OCI-LY3 (cell line): ENCODE results near the gene ASAP2.
"Not testable (repeated sequence)": the region's sequence is repeated elsewhere in the genome, so short reads cannot be mapped to it uniquely, and the experiment has no call there.

Experiments used
- H2AFZ ChIP-seq: fragments of 200-600, 300-600 bp; shearing (Covaris generic); 2 replicates; pipeline ENCODE4 v1.6.0; 2014; ENCODE audit warnings: antibody characterized with exemption, low read depth, low read length
- H3K27ac ChIP-seq: fragments of 200-600, 300-600 bp; sonication (generic); 2 replicates; pipeline ENCODE4 v1.5.1; 2014; ENCODE audit warnings: mild to moderate bottlenecking, low read length, moderate library complexity, mixed read lengths
- H3K27me3 ChIP-seq: fragments of 200-600, 300-600 bp; sonication (generic); 2 replicates; pipeline ENCODE4 v1.6.1; 2014; ENCODE audit warnings: low read depth, low read length, mixed read lengths
- H3K36me3 ChIP-seq: fragments of 200-600, 300-600 bp; sonication (generic); replicated peaks from 2 replicates; pipeline ENCODE3; 2014; ENCODE audit warnings: low read depth, low read length, mixed read lengths
- H3K4me1 ChIP-seq: fragments of 300-600, 200-600 bp; sonication (generic); 2 replicates; pipeline ENCODE4 v1.6.1; 2014; ENCODE audit warnings: low read length, mixed read lengths
- H3K4me2 ChIP-seq: fragments of 200-600, 300-600 bp; sonication (generic); 2 replicates; pipeline ENCODE4 v1.6.1; 2014; ENCODE audit warnings: low read length, mixed read lengths
- H3K4me3 ChIP-seq: fragments of 300-600, 200-600 bp; sonication (generic); 2 replicates; pipeline ENCODE4 v1.5.1; 2014; ENCODE audit warnings: antibody characterized with exemption, mild to moderate bottlenecking, low read length, moderate library complexity
- H3K79me2 ChIP-seq: fragments of 300-600, 200-600 bp; shearing (Covaris generic); 2 replicates; pipeline ENCODE4 v1.6.1; 2014; ENCODE audit warnings: mild to moderate bottlenecking, low read length, mixed read lengths
- H3K9ac ChIP-seq: fragments of 300-600, 200-600 bp; shearing (Covaris generic); 2 replicates; pipeline ENCODE4 v1.6.0; 2014; ENCODE audit warnings: mild to moderate bottlenecking, low read length, moderate library complexity
- H3K9me3 ChIP-seq: fragments of 200-600, 300-600 bp; shearing (Covaris generic); 2 replicates; pipeline ENCODE4 v1.6.1; 2014; ENCODE audit warnings: low read length, mixed read lengths; ENCODE audit not compliant: insufficient read depth
- H4K20me1 ChIP-seq: fragments of 200-600, 300-600 bp; sonication (generic); 2 replicates; pipeline ENCODE4 v1.6.1; 2016; ENCODE audit warnings: low read length, mixed read lengths; ENCODE audit not compliant: insufficient read depth
- EZH2phosphoT487 ChIP-seq: fragments of 200-600 bp; shearing (Covaris generic); IDR thresholded peaks from 2 replicates; pipeline ENCODE4 v1.6.1; 2018; ENCODE audit warnings: antibody characterized with exemption, mixed run types, low read depth
- TF ChIP-seq, protein P1 (sequence below): fragments of 200-600, 300-600 bp; sonication (generic); IDR thresholded peaks from 2 replicates; pipeline ENCODE4 v1.5.1; 2014; ENCODE audit warnings: antibody characterized with exemption, low read length, low read depth

The ASAP2 gene

DNA sequence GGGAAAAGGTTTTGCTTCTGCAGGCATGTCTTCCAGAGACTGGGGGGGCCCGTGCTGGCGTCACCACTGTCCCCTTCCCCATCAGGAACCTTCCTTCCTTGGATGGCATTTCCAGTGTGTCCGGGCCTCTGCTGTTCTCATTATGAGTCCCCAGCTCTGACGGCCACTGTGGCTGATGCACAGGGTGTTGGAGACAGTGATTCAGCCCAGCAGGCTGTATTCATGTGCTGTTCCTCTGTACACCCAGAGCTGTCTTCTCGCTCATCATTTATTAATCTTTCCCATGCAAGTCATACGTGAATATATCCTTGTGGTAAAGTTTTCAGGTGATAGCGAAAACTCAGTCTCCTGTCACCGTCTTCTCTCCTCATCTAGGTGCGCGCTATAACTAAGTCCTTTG is 57.7 kb downstream of the ASAP2 start:
- no peak overlapping the region for H2AFZ ChIP-seq

DNA sequence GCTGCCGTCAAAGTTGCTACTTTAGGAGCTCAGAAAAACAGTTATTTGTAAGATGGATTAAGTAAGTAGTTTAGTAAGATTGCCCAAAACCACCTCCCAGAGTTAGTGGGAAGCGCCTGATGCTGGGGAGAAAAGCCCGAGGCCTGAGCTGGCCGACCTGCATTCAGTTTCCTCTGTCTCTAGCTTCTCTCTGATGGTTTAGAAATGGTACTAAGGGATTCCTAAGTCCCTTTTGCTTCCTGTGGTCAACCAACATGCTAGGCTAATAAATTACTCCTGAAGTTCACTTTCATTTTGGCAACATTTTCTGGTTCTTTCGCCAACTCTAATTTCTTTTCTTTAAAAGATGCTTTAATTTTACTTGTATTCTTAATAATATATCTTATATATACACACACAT is 60.1 kb downstream of the ASAP2 start:
- H3K27ac ChIP-seq = no peak overlapping the region
- no peaks in the 10 kb centered on the region for H3K27me3 ChIP-seq
- no peaks in the 10 kb centered on the region for H4K20me1 ChIP-seq
- H2AFZ ChIP-seq = no peak overlapping the region
- H3K4me1 ChIP-seq = no peaks in the 10 kb centered on the region
- no peaks in the 10 kb centered on the region for H3K79me2 ChIP-seq
- no peak overlapping the region for H3K4me3 ChIP-seq
- no peaks in the 10 kb centered on the region for H3K36me3 ChIP-seq
- no peak for TF ChIP-seq EZH2phosphoT487
- TF ChIP-seq, protein P1, sequence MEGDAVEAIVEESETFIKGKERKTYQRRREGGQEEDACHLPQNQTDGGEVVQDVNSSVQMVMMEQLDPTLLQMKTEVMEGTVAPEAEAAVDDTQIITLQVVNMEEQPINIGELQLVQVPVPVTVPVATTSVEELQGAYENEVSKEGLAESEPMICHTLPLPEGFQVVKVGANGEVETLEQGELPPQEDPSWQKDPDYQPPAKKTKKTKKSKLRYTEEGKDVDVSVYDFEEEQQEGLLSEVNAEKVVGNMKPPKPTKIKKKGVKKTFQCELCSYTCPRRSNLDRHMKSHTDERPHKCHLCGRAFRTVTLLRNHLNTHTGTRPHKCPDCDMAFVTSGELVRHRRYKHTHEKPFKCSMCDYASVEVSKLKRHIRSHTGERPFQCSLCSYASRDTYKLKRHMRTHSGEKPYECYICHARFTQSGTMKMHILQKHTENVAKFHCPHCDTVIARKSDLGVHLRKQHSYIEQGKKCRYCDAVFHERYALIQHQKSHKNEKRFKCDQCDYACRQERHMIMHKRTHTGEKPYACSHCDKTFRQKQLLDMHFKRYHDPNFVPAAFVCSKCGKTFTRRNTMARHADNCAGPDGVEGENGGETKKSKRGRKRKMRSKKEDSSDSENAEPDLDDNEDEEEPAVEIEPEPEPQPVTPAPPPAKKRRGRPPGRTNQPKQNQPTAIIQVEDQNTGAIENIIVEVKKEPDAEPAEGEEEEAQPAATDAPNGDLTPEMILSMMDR = no peak
- H3K9me3 ChIP-seq = no peaks in the 10 kb centered on the region
- H3K9ac ChIP-seq = no peak overlapping the region
- H3K4me2 ChIP-seq = no peak overlapping the region

More for the DNA sequence above, 57.7 kb downstream of the ASAP2 start:
- H3K36me3 ChIP-seq = no peaks in the 10 kb centered on the region
- H3K79me2 ChIP-seq = no peaks in the 10 kb centered on the region
- no peak overlapping the region for H3K4me3 ChIP-seq
- no peak overlapping the region for H3K9ac ChIP-seq
- H3K27ac ChIP-seq = no peak overlapping the region
- H3K27me3 ChIP-seq = no peaks in the 10 kb centered on the region
- no peak overlapping the region for H3K4me2 ChIP-seq
- no peak for TF ChIP-seq EZH2phosphoT487
- TF ChIP-seq, protein P1 = no peak
- H4K20me1 ChIP-seq = no peaks in the 10 kb centered on the region
- H3K9me3 ChIP-seq = no peaks in the 10 kb centered on the region
- H3K4me1 ChIP-seq = no peaks in the 10 kb centered on the region

DNA sequence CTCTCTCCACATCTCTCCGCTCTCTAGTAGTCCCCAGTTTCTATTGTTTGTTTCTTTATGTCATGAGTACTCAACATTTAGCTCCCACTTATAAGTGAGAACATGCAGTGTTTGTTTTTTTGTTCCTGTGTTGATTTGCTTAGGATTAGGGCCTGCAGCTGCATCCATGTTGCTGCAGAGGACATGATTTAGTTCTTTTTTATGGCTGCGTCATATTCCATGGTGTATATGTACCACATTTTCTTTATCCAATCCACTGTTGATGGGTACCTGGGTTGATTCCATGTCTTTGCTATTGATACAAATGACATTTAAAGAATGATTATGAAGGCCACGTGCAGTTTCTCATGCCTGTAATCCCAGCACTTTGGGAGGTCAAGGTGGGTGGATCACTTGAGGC is 60.7 kb downstream of the ASAP2 start:
- H3K27me3 ChIP-seq, H3K79me2 ChIP-seq, H2AFZ ChIP-seq, H4K20me1 ChIP-seq, H3K4me2 ChIP-seq, H3K9me3 ChIP-seq, H3K4me1 ChIP-seq, H3K4me3 ChIP-seq, H3K27ac ChIP-seq, H3K36me3 ChIP-seq, H3K9ac ChIP-seq: not testable (repeated sequence)

DNA sequence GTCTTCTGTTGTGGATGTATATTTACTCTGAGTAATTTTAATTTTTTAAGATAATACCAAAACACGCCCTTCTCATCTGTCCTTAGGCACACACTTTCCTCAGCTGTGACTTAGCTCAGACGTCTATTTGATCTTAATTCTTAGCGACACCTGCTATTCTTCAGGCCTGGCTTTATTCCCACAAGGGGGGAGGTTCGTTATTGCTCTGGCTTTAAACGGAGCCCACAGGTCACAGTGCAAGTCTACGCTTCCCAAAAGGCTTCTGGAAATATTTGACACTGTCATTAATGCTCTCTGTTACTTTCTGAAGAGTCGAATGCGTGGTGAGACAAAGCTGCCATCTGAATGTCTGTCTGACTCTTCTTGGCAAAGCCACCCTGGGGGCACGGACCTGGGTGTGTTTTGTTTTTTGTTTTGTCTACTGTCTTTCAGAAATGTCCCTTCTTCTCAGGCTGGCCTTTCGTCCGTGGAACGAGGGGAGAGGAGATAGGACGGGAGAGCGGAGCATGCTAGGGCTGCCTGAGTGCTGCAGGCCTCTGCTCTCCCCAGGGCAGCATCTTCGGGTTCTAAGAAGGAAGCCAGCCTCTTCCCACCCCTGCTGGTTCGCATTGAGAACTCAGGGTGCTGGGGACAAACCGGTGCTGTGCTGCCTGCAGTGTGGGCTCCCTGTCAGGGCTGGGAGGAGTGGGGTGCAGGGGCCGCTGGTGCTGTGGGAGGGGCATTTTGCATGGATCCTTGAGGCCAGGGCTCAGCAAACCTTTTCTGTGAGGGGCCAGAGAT is 61.9 kb downstream of the ASAP2 start:
- H3K4me1 ChIP-seq = no peaks in the 10 kb centered on the region
- TF ChIP-seq, protein P1 = no peak
- no peak for TF ChIP-seq EZH2phosphoT487

More for the DNA sequence above, 61.9 kb downstream of the ASAP2 start:
- Histone ChIP-seq H3K9ac (no peak overlapping the region), H3K27me3 (peaks cover 2% of the 10 kb centered on the region; the same call in 1 of the 2 replicates), H3K4me3 (no peak overlapping the region), H4K20me1 (no peaks in the 10 kb centered on the region), H3K4me2 (no peak overlapping the region), H2AFZ (no peak overlapping the region), H3K9me3 (no peaks in the 10 kb centered on the region), H3K36me3 (no peaks in the 10 kb centered on the region), H3K27ac (no peak overlapping the region), H3K79me2 (no peaks in the 10 kb centered on the region)
